Spleen (tissue), 11 donors: ENCODE data around the gene PTBP2. TPM values are rescaled to one million over a fixed set of nuclear protein-coding genes. Genes with fewer than 3 reads are reported as not detected.

Experiments used
- DNase-seq: peaks from one replicate; pipeline ENCODE4 v3.0.0-alpha.2; 2020
- H3K27ac ChIP-seq, 8 donors: fragments of 200-600 bp; sonication (generic) in 7 of 8; 1 replicate in 4 of 8; 2 replicates in 4 of 8; pipeline versions ENCODE4 v1.5.0 to v1.8.0; 2016 to 2021; ENCODE audit warnings: inconsistent platforms in 4 of 8, mild to moderate bottlenecking in 4 of 8, moderate library complexity in 1 of 8
- H3K27me3 ChIP-seq, 7 donors: fragments of 200-600 bp; sonication (generic) in 6 of 7; replicated peaks in 1 of 7; 1 replicate in 4 of 7; 2 replicates in 3 of 7; pipeline versions ENCODE4 v1.5.0 to v1.8.0; 2016 to 2021; ENCODE audit warnings: inconsistent platforms in 3 of 7, mild to moderate bottlenecking in 1 of 7
- H3K36me3 ChIP-seq, 6 donors: fragments of 200-600 bp; sonication (generic) in 5 of 6; 1 replicate in 4 of 6; 2 replicates in 2 of 6; pipeline versions ENCODE4 v1.5.0 to v1.8.0; 2016 to 2021; ENCODE audit warnings: inconsistent platforms in 2 of 6
- H3K4me1 ChIP-seq, 6 donors: fragments of 200-600 bp; sonication (generic) in 5 of 6; 1 replicate in 3 of 6; 2 replicates in 3 of 6; pipeline versions ENCODE4 v1.5.0 to v1.8.0; 2016 to 2021; ENCODE audit warnings: inconsistent platforms in 3 of 6
- H3K4me3 ChIP-seq, 8 donors: fragments of 200-600 bp; sonication (generic) in 7 of 8; 1 replicate in 4 of 8; 2 replicates in 4 of 8; pipeline versions ENCODE4 v1.5.0 to v1.8.0; 2016 to 2021; ENCODE audit warnings: inconsistent platforms in 4 of 8, mild to moderate bottlenecking in 4 of 8, moderate library complexity in 2 of 8
- H3K9me3 ChIP-seq, 8 donors: fragments of 200-600 bp; sonication (generic) in 7 of 8; 1 replicate in 4 of 8; 2 replicates in 4 of 8; pipeline versions ENCODE4 v1.5.0 to v1.8.0; 2016 to 2021; ENCODE audit warnings: inconsistent platforms in 4 of 8
- CTCF ChIP-seq, 11 experiments: fragments of 200-600 bp in 7 of 11; fragments of 450-650 bp in 4 of 11; sonication (generic) in 4 of 11; IDR thresholded peaks in 8 of 11; conservative IDR thresholded peaks in 3 of 11; 1 replicate in 7 of 11; 2 replicates in 4 of 11; pipeline versions ENCODE4 v1.4.0 to v1.8.0; 2016 to 2021; ENCODE audit warnings: antibody characterized with exemption in 11 of 11, inconsistent platforms in 4 of 11, mild to moderate bottlenecking in 1 of 11
- POLR2A ChIP-seq, 3 donors: fragments of 450-650 bp; IDR thresholded peaks; one replicate each; pipeline ENCODE4 v1.5.1; 2017; ENCODE audit warnings: antibody characterized with exemption in 3 of 3, mild to moderate bottlenecking in 1 of 3
- POLR2AphosphoS5 ChIP-seq, 3 donors: sonication (generic); formaldehyde crosslinking; IDR thresholded peaks; one replicate each; pipeline ENCODE4 v1.5.1; 2017; ENCODE audit warnings: antibody characterized with exemption in 3 of 3
- WGBS, 5 donors: extraction: QIAGEN DNeasy Blood & Tissue Kit in 3 of 5; methylation state at CpG; one replicate each; pipeline versions ENCODE4 v1.1.5 to v1.1.7; 2013 to 2018; 5-methylcytosine and 5-hydroxymethylcytosine counted together
- intact Hi-C: fragments of 100-400 bp; cut with DNase I; formaldehyde crosslinking; loops from one replicate; pipeline ENCODE4 v1.15.0; 2023; ENCODE audit warnings: low total_unique reads
- polyA plus RNA-seq, 3 donors: library from polyadenylated mRNA; stranded (reverse); fragments of 200-250 nt; gene quantifications; one replicate each; pipeline ENCODE4 v1.2.1, GENCODE V29; 2013
- total RNA-seq, 7 donors: library from RNA; depleted of rRNA in 3 of 7; stranded (reverse); fragments of >200 nt in 3 of 7; fragmentation: NEBNext Ultra II Directional in 4 of 7; extraction: Animal tissue kit (Norgen Biotek cat#: 25700) in 4 of 7; gene quantifications; one replicate each; pipeline versions ENCODE4 v1.1.0 to v1.2.1, GENCODE V29; 2016 to 2021
- donor health status: healthy with polysubstance abuse.
- donor health status: DM: no; HTN: no; CAD: no; lungs with moderate emphysema.
- donor health status: DM: no; HTN: no; CAD: no.
- donor health status: Bipolar disorder and iron deficiency.
- donor health status: healthy.
- donor health status: DM: no; HTN: no; CAD: no.
- donor health status: DM: yes; HTN: yes; CAD: no.

PTBP2 gene
- total and polyA plus RNA-seq, 10 donors, result 15.4 to 89.9 (median 25.9) TPM

DNA sequence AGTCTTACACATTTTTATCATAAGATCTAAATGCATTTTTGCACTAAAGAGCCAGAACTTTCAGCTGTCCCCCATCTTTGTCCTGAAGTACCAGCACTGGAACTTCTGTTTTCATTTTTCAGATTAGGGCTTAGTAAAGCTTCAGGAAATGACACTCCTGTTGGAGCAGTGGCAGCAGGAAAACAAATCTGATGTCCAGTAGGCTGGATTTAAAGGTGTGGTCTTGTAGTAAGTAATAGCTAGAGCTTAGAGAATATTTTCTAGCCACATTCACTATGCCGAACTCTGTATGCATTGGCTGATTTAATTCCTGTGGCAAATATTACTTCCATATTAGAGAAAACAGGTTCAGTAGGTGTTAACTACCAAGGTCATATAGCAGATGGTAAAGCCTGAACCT lies 103.6 kb downstream of the PTBP2 start:
- DNase-seq, result no peak
- no peak overlapping the region for H3K27ac ChIP-seq
- TF ChIP-seq POLR2AphosphoS5 (IDR thresholded peaks at IDR 0.05) (no peak), POLR2A (IDR thresholded peaks at IDR 0.05) (no peak), CTCF (IDR thresholded peaks at IDR 0.05 in 8 of 11, conservative IDR thresholded peaks at IDR 0.05 in 3 of 11) (no peak)
- WGBS, 5 donors, result 87 to 100% (median 93%) methylated on average over 1 of the region's 1 CpG
- H3K9me3 ChIP-seq, result no peaks in the 10 kb centered on the region
- H3K27me3 ChIP-seq, result no peaks in the 10 kb centered on the region
- intact Hi-C loops, result no loop called here
- H3K4me1 ChIP-seq, result no peaks in the 10 kb centered on the region
- H3K36me3 ChIP-seq, result peaks cover 0 to 16% (median 0%) of the 10 kb centered on the region in 6 donors
- H3K4me3 ChIP-seq, result no peak overlapping the region

GRCh38 chr1:96825950-96826576 lies 104.5 kb downstream of the PTBP2 start:
- H3K27ac ChIP-seq, result no peak overlapping the region
- no peak for DNase-seq
- peaks cover 0 to 16% (median 0%) of the 10 kb centered on the region in 6 donors for H3K36me3 ChIP-seq
- no peaks in the 10 kb centered on the region for H3K4me1 ChIP-seq
- no peaks in the 10 kb centered on the region for H3K9me3 ChIP-seq
- no peak for TF ChIP-seq CTCF (IDR thresholded peaks at IDR 0.05 in 8 of 11, conservative IDR thresholded peaks at IDR 0.05 in 3 of 11)
- no peak for TF ChIP-seq POLR2AphosphoS5 (IDR thresholded peaks at IDR 0.05)
- H3K4me3 ChIP-seq, result no peak overlapping the region
- intact Hi-C loops, result no loop called here
- H3K27me3 ChIP-seq, result no peaks in the 10 kb centered on the region

- no peak overlapping the region for H3K27ac ChIP-seq
- H3K4me3 ChIP-seq, result no peak overlapping the region
- no peaks in the 10 kb centered on the region for H3K36me3 ChIP-seq
- no peaks in the 10 kb centered on the region for H3K9me3 ChIP-seq
- TF ChIP-seq POLR2AphosphoS5 (IDR thresholded peaks at IDR 0.05) (no peak), POLR2A (IDR thresholded peaks at IDR 0.05) (no peak), CTCF (IDR thresholded peaks at IDR 0.05 in 8 of 11, conservative IDR thresholded peaks at IDR 0.05 in 3 of 11) (no peak)
- intact Hi-C loops, result no loop called here
- H3K27me3 ChIP-seq, result no peaks in the 10 kb centered on the region
- DNase-seq, result no peak
- 96 to 100% (median 98%) methylated on average over 1 of the region's 1 CpG for WGBS, 5 donors
- no peaks in the 10 kb centered on the region for H3K4me1 ChIP-seq
These were observed 111.8 kb downstream of the PTBP2 start for GRCh38 chr1:96833376-96833775.

- TF ChIP-seq POLR2AphosphoS5 (IDR thresholded peaks at IDR 0.05) (no peak), CTCF (IDR thresholded peaks at IDR 0.05 in 8 of 11, conservative IDR thresholded peaks at IDR 0.05 in 3 of 11) (no peak), POLR2A (IDR thresholded peaks at IDR 0.05) (no peak)
- H3K9me3 ChIP-seq, result no peaks in the 10 kb centered on the region
- no peaks in the 10 kb centered on the region for H3K27me3 ChIP-seq
- no peaks in the 10 kb centered on the region for H3K36me3 ChIP-seq
- WGBS, 5 donors, result 86 to 92% (median 90%) methylated on average over 2 of the region's 2 CpGs
- H3K4me1 ChIP-seq, result no peaks in the 10 kb centered on the region
- no peak for DNase-seq
- intact Hi-C loops, result no loop called here
- no peak overlapping the region for H3K4me3 ChIP-seq
- no peak overlapping the region for H3K27ac ChIP-seq
These were observed 113.4 kb downstream of the PTBP2 start for GRCh38 chr1:96834986-96835385.
